Progenitor cell of endocrine pancreas (in vitro differentiated cells): ENCODE data around the gene FGD1. TPM values are rescaled to one million over a fixed set of nuclear protein-coding genes. Genes with fewer than 3 reads are reported as not detected.

Experiments used
- DNase-seq: peaks from one replicate; pipeline ENCODE4 v3.0.0; 2021; ENCODE audit warnings: low spot score; ENCODE audit not compliant: unreplicated experiment
- H3K27ac Mint-ChIP-seq: 2 replicates; pipeline ENCODE4 v1.8.0; 2021; ENCODE audit warnings: mild to moderate bottlenecking, moderate library complexity, mixed read lengths
- H3K27me3 Mint-ChIP-seq: 2 replicates; pipeline ENCODE4 v1.8.0; 2021; ENCODE audit warnings: mixed read lengths
- H3K36me3 Mint-ChIP-seq: 2 replicates; pipeline ENCODE4 v1.8.0; 2022; ENCODE audit warnings: mixed read lengths; ENCODE audit not compliant: insufficient read depth
- H3K4me1 Mint-ChIP-seq: 2 replicates; pipeline ENCODE4 v1.8.0; 2021; ENCODE audit warnings: low read depth, mixed read lengths
- H3K4me3 Mint-ChIP-seq: 2 replicates; pipeline ENCODE4 v1.8.0; 2021; ENCODE audit warnings: low read depth, mild to moderate bottlenecking, moderate library complexity, mixed read lengths
- H3K9me3 Mint-ChIP-seq: 2 replicates; pipeline ENCODE4 v1.8.0; 2021; ENCODE audit warnings: low read depth, mixed read lengths
- CTCF ChIP-seq: fragments of 200-600 bp; sonication (generic); IDR thresholded peaks from one replicate; pipeline ENCODE4 v1.5.0; 2021; ENCODE audit warnings: antibody characterized with exemption, mild to moderate bottlenecking; ENCODE audit not compliant: unreplicated experiment
- total RNA-seq: library from RNA; stranded (reverse); gene quantifications from 2 replicates; pipeline ENCODE4 v1.2.1, GENCODE V29; 2021

The FGD1 gene
- total RNA-seq, 1 donor from 2014 or later = 24.7 TPM

- Mint-ChIP-seq H3K4me3 (no peak overlapping the region), H3K4me1 (peaks cover 4% of the 10 kb centered on the region), H3K9me3 (peaks cover 14% of the 10 kb centered on the region), H3K27ac (no peak overlapping the region), H3K27me3 (no peaks in the 10 kb centered on the region), H3K36me3 (peaks cover 3% of the 10 kb centered on the region)
- no peak for TF ChIP-seq CTCF
- no peak for DNase-seq
Observed at GRCh38 chrX:54415534-54416350, 80.3 kb downstream of the FGD1 start.

- Mint-ChIP-seq H3K4me3 (no peak overlapping the region), H3K27ac (no peak overlapping the region), H3K27me3 (no peaks in the 10 kb centered on the region), H3K36me3 (peaks cover 3% of the 10 kb centered on the region), H3K9me3 (peaks cover 11% of the 10 kb centered on the region), H3K4me1 (peaks cover 2% of the 10 kb centered on the region)
- no peak for DNase-seq
- no peak for TF ChIP-seq CTCF
Observed at GRCh38 chrX:54413753-54414152, 82.3 kb downstream of the FGD1 start.

- H3K36me3 Mint-ChIP-seq = no peaks in the 10 kb centered on the region
- H3K4me1 Mint-ChIP-seq = peaks cover 3% of the 10 kb centered on the region
- no peak for DNase-seq
- H3K27ac Mint-ChIP-seq = no peak overlapping the region
- H3K27me3 Mint-ChIP-seq = no peaks in the 10 kb centered on the region
- TF ChIP-seq CTCF = no peak
- H3K4me3 Mint-ChIP-seq = no peak overlapping the region
- peaks cover 15% of the 10 kb centered on the region for H3K9me3 Mint-ChIP-seq
Observed at GRCh38 chrX:54411732-54412131, 84.3 kb downstream of the FGD1 start.

GRCh38 chrX:54407266-54407665 lies 88.8 kb downstream of the FGD1 start:
- H3K36me3 Mint-ChIP-seq = no peaks in the 10 kb centered on the region
- H3K4me3 Mint-ChIP-seq = no peak overlapping the region
- no peaks in the 10 kb centered on the region for H3K27me3 Mint-ChIP-seq
- H3K27ac Mint-ChIP-seq = no peak overlapping the region
- DNase-seq = no peak
- H3K4me1 Mint-ChIP-seq = peaks cover 3% of the 10 kb centered on the region
- no peak for TF ChIP-seq CTCF
- H3K9me3 Mint-ChIP-seq = peaks cover 19% of the 10 kb centered on the region

GRCh38 chrX:54397113-54397512 lies 98.9 kb downstream of the FGD1 start:
- no peak for DNase-seq
- no peaks in the 10 kb centered on the region for H3K36me3 Mint-ChIP-seq
- H3K4me1 Mint-ChIP-seq = no peaks in the 10 kb centered on the region
- H3K27me3 Mint-ChIP-seq = no peaks in the 10 kb centered on the region
- H3K4me3 Mint-ChIP-seq = no peak overlapping the region
- no peak overlapping the region for H3K27ac Mint-ChIP-seq
- TF ChIP-seq CTCF = no peak
- H3K9me3 Mint-ChIP-seq = peaks cover 5% of the 10 kb centered on the region

Other genes with a start within 250 kb of the FGD1 start
- 22.6 and 22.9 TPM in 2 replicates for gene WNK3, start 138.2 kb downstream of the FGD1 start, total RNA-seq
- gene TSR2, start 55.8 kb downstream of the FGD1 start, total RNA-seq = 30.6 and 31.5 TPM in 2 replicates
- gene GNL3L, start 34.0 kb upstream of the FGD1 start, total RNA-seq = 42.1 and 43.7 TPM in 2 replicates